ENCODE results near the gene FOXO1.

The FOXO1 gene

DNA sequence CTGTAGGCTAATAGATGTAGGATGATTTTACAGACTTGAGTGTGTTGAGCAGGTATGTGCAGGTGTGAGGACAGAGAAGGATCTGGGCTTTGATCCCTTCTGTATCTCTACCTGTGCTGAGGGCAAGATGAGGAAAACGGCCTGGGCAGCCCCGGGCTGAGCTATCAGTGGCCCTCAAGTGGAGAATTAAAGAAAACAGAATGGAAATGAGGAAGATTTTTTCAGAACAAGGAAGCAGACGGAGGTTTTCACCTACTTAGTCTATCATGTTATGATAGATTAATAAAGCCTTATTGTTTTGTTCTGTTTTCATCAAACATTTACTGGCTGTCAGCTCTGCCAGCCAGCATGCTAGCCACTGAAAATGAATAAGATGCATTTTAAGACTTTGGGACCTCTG lies 22.3 kb upstream of the FOXO1 start:
- Histone ChIP-seq H3K27ac (ENCODE audit: low read depth, low read length, poor library complexity, severe bottlenecking) (no peak overlapping the region), H3K9ac (ENCODE audit: low read length) (no peak overlapping the region), H4K20me1 (ENCODE audit: insufficient read depth, low read length) (no peaks in the 10 kb centered on the region), H3K27me3 (ENCODE audit: insufficient read depth, low read length) (no peaks in the 10 kb centered on the region), H3K9me2 (ENCODE audit: low read depth, low read length) (no peaks in the 10 kb centered on the region), H3K4me1 (ENCODE audit: insufficient read depth, low read length, severe bottlenecking) (peaks cover 26% of the 10 kb centered on the region), H3K9me3 (ENCODE audit: low read length) (peaks cover 3% of the 10 kb centered on the region; the same call in 1 of the 2 replicates), H3K4me3 (ENCODE audit: low read depth, low read length, poor library complexity, severe bottlenecking) (no peak overlapping the region), H3K79me2 (ENCODE audit: insufficient read depth, low read length) (no peaks in the 10 kb centered on the region), H3K4me2 (ENCODE audit: low read length) (no peak overlapping the region), H3F3A (ENCODE audit: insufficient read depth, low read length) (0 out of 2 replicates have a peak, but pooled peaks cover 5% of the 10 kb centered on the region), H3K36me3 (ENCODE audit: insufficient read depth, low read length) (no peaks in the 10 kb centered on the region), H2AFZ (ENCODE audit: low read length) (no peak overlapping the region)
- TF ChIP-seq EZH2 (IDR thresholded peaks at IDR 0.05; ENCODE audit: borderline replicate concordance, low read length) = no peak
- TF ChIP-seq, protein P1, sequence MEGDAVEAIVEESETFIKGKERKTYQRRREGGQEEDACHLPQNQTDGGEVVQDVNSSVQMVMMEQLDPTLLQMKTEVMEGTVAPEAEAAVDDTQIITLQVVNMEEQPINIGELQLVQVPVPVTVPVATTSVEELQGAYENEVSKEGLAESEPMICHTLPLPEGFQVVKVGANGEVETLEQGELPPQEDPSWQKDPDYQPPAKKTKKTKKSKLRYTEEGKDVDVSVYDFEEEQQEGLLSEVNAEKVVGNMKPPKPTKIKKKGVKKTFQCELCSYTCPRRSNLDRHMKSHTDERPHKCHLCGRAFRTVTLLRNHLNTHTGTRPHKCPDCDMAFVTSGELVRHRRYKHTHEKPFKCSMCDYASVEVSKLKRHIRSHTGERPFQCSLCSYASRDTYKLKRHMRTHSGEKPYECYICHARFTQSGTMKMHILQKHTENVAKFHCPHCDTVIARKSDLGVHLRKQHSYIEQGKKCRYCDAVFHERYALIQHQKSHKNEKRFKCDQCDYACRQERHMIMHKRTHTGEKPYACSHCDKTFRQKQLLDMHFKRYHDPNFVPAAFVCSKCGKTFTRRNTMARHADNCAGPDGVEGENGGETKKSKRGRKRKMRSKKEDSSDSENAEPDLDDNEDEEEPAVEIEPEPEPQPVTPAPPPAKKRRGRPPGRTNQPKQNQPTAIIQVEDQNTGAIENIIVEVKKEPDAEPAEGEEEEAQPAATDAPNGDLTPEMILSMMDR (IDR thresholded peaks at IDR 0.05; ENCODE audit: low read length) = no peak

DNA sequence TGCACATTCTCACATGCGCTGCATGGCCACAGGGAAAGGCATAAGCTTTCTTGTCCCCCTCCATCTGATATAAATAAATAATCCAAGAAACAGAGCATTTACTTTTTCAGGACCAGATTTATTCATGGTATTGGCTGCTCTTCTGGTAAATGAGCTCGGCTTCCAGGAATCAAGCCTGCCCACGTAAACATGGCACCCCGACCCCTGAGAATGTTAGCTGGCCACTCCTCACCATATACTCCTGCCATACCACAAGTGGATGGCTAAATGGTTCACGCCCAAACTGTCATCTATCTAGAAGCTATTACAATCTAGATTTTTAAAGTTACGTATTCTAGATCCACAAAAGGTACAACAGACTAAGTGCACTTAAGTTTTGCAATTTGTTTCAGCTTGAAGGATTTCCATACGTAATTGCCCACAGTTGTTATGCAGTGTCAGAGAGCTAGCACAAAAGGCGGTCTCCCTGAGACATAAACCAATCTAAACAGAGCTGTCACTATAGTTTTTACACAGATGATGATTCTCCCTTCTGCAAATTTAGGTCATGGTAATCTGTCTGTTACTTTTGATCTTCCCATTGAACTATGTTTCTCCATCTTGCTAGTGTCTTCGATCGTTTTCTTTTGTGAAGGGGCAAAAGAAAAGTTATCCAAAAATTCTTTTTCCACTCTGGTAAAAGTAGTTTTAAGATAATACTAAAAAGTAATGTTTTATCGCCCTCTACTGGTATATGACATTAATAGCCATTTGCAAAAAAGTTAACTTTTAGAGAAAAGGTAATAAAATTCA lies 16.2 kb upstream of the FOXO1 start:
- Histone ChIP-seq H3K9ac (ENCODE audit: low read length) (peak overlapping the region; percentile 42), H3K36me3 (ENCODE audit: insufficient read depth, low read length) (no peaks in the 10 kb centered on the region), H3K4me2 (ENCODE audit: low read length) (peak overlapping the region; percentile 47), H3K9me2 (ENCODE audit: low read depth, low read length) (no peaks in the 10 kb centered on the region), H3K27ac (ENCODE audit: low read depth, low read length, poor library complexity, severe bottlenecking) (peak overlapping the region; percentile 76), H3K9me3 (ENCODE audit: low read length) (no peaks in the 10 kb centered on the region), H3F3A (ENCODE audit: insufficient read depth, low read length) (0 out of 2 replicates have a peak, but pooled peaks cover 5% of the 10 kb centered on the region), H3K4me1 (ENCODE audit: insufficient read depth, low read length, severe bottlenecking) (peaks cover 41% of the 10 kb centered on the region), H4K20me1 (ENCODE audit: insufficient read depth, low read length) (no peaks in the 10 kb centered on the region), H3K79me2 (ENCODE audit: insufficient read depth, low read length) (no peaks in the 10 kb centered on the region), H3K4me3 (ENCODE audit: low read depth, low read length, poor library complexity, severe bottlenecking) (peak overlapping the region; percentile 7), H2AFZ (ENCODE audit: low read length) (peak overlapping the region; percentile 72), H3K27me3 (ENCODE audit: insufficient read depth, low read length) (no peaks in the 10 kb centered on the region)
- TF ChIP-seq EZH2 (IDR thresholded peaks at IDR 0.05; ENCODE audit: borderline replicate concordance, low read length) = no peak
- TF ChIP-seq, protein P1 (IDR thresholded peaks at IDR 0.05; ENCODE audit: low read length) = peak; percentile 73

DNA sequence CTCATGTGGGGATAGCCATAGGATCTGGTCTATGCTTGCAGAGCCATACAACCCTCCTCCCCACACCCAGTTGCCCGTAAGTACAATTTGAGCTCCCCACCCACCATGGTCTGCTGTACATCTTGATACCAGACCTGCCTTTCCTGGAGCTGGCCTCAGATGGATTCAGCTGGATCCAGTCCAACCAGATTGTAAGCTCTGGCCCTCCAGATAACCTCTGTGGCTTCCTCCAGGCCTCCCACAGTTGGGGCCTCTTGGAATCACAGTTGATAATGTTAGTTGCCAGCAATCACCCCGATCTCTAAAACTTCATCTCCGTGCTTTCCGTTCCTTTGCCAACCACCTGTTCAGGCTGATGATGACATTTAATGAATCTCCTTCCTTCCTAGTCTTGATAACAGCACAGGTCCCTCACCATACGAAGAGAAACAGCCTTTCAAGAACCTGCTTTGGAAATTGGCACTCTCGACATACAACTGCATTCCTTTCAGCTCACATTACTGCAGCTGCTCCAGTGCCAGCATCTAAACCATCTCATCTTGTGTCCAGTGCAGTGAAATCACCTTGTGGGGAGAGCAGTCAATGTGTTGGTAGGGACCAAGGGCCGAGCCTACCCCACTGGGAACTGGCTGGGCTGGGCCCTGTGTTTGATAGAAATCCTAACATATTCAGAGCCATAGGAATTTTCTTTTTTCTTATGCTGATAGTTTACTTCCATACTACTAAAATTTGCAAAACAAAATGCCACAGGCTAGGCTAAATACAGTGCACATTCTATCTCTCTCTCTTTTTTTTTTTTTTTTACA lies 15.1 kb upstream of the FOXO1 start:
- H3K4me1 ChIP-seq (ENCODE audit: insufficient read depth, low read length, severe bottlenecking) = peaks cover 45% of the 10 kb centered on the region
- H4K20me1 ChIP-seq (ENCODE audit: insufficient read depth, low read length) = no peaks in the 10 kb centered on the region
- H3K4me2 ChIP-seq (ENCODE audit: low read length) = peak overlapping the region; percentile 47
- H3F3A ChIP-seq (ENCODE audit: insufficient read depth, low read length) = 0 out of 2 replicates have a peak, but pooled peaks cover 4% of the 10 kb centered on the region
- H3K27me3 ChIP-seq (ENCODE audit: insufficient read depth, low read length) = no peaks in the 10 kb centered on the region
- H2AFZ ChIP-seq (ENCODE audit: low read length) = peak overlapping the region; percentile 72
- H3K9ac ChIP-seq (ENCODE audit: low read length) = peak overlapping the region; percentile 42
- peak overlapping the region; percentile 76 for H3K27ac ChIP-seq (ENCODE audit: low read depth, low read length, poor library complexity, severe bottlenecking)
- no peaks in the 10 kb centered on the region for H3K36me3 ChIP-seq (ENCODE audit: insufficient read depth, low read length)
- TF ChIP-seq, protein P1 (IDR thresholded peaks at IDR 0.05; ENCODE audit: low read length) = no peak
- no peak for TF ChIP-seq EZH2 (IDR thresholded peaks at IDR 0.05; ENCODE audit: borderline replicate concordance, low read length)
- H3K9me2 ChIP-seq (ENCODE audit: low read depth, low read length) = no peaks in the 10 kb centered on the region
- no peak overlapping the region for H3K4me3 ChIP-seq (ENCODE audit: low read depth, low read length, poor library complexity, severe bottlenecking)
- H3K79me2 ChIP-seq (ENCODE audit: insufficient read depth, low read length) = no peaks in the 10 kb centered on the region
- H3K9me3 ChIP-seq (ENCODE audit: low read length) = no peaks in the 10 kb centered on the region
